ENCODE results near the gene STK17B. TPM values are rescaled to one million over a fixed set of nuclear protein-coding genes. Genes with fewer than 3 reads are reported as not detected.

STK17B gene
- total RNA-seq, 1 donor = 114 TPM

DNA sequence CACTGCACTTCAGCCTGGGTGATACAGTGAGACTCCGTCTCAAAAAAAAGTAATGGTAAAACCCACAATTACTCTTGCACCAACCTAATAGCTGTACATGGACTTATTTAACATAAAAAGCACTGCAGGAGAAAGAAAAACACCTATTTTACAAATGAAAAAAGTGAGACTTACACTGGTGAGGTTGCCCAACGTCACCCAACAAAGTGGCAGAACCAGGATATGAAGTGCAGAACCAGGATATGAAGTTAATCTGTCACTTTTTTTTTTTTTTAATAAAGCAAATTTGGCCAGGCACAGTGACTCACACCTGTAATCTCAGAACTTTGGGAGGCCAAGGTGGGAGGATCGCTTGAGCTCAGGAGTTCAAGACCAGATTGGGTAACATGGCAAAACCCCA, 13.5 kb upstream of the STK17B start:
- TF ChIP-seq, protein P1, sequence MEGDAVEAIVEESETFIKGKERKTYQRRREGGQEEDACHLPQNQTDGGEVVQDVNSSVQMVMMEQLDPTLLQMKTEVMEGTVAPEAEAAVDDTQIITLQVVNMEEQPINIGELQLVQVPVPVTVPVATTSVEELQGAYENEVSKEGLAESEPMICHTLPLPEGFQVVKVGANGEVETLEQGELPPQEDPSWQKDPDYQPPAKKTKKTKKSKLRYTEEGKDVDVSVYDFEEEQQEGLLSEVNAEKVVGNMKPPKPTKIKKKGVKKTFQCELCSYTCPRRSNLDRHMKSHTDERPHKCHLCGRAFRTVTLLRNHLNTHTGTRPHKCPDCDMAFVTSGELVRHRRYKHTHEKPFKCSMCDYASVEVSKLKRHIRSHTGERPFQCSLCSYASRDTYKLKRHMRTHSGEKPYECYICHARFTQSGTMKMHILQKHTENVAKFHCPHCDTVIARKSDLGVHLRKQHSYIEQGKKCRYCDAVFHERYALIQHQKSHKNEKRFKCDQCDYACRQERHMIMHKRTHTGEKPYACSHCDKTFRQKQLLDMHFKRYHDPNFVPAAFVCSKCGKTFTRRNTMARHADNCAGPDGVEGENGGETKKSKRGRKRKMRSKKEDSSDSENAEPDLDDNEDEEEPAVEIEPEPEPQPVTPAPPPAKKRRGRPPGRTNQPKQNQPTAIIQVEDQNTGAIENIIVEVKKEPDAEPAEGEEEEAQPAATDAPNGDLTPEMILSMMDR (IDR thresholded peaks at IDR 0.05; ENCODE audit: insufficient read depth, low read length) = no peak
- DNase-seq (ENCODE audit: low read depth) = no peak
- H3K4me3 ChIP-seq (ENCODE audit: low read depth, low read length) = no peak overlapping the region

DNA sequence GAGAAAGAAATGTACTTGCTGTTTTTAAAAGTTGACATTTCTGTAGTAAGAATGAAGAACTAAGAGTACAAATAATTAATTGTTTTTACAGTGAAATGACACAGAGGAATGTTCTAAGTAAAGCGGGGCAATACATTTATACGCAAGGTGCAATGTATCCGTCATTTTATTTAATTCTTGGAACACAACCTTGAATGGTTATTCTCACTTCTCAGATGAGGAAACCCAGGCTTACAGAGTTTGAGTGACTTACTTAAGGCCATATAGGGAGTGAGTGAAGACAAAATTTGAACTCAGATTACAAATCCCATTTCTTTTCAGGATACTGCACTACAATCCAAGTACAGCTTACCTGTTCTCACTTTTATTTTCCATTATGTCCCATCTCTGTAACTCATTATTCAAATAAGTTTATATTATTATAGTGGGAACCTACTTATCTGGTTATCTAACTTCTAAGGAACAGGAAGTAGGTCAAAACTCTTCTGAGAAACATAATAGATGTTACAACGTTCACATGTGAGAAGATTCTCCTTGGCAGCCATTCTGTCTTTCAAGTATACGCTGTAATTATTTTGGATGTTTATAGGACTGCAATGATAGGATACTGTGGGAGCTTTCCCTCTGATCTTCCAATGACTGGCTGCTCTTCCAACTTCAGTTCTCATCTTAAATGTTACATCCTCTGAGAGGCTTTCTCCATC, 12.3 kb upstream of the STK17B start:
- TF ChIP-seq, protein P1 (IDR thresholded peaks at IDR 0.05; ENCODE audit: insufficient read depth, low read length) = no peak
- no peak overlapping the region for H3K4me3 ChIP-seq (ENCODE audit: low read depth, low read length)
- no peak for DNase-seq (ENCODE audit: low read depth)

DNA sequence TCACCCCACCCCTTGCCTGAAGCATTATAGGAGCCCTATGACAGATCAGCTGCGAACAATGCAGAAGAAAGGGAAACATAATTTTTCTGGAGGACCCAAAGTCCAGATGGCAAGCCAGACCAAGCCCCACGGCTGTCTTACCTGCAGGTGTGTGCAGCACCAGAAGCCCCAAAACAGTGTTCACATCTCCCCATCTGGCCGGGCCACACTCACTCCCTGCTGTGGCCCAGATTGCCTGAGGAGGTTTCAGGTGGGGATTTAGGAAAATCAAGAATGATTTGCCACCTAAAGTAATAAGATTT, 11.7 kb upstream of the STK17B start:
- no peak for DNase-seq (ENCODE audit: low read depth)
- TF ChIP-seq, protein P1 (IDR thresholded peaks at IDR 0.05; ENCODE audit: insufficient read depth, low read length) = no peak
- H3K4me3 ChIP-seq (ENCODE audit: low read depth, low read length) = no peak overlapping the region

DNA sequence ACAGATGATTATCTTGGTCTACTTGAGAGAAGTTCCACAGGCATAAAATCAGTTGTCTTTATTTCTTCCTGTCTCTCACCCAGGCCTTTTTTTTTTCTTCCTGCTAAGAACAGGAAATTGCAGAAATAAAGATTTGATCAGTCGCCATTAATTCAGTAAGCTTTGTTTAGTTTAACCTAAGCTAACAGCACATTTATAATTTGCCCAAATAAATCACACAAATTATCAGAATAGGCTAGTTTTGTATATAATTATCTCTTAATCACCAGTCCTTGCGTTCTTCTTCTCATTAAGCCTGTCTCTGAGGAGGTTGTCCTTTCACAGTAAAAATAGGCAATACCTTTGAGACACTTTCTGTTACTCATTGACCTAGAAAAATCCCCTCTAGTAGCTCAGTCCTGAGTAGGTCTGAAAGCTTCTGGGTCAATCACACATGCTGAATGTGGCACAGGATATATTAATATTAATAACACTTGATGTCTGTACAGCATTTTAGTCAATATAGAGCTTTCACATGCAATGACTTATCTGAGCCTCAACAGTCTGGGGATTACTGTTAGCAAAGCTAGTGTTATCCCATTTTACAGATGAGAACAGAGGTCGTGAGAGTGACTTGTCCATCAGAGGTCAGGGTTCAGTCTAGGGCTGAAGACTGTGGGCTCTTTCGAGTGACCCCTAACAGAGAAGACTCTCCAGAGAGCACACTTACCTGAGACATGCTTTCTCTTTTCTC, 11.2 kb upstream of the STK17B start:
- TF ChIP-seq, protein P1 (IDR thresholded peaks at IDR 0.05; ENCODE audit: insufficient read depth, low read length) = no peak
- no peak overlapping the region for H3K4me3 ChIP-seq (ENCODE audit: low read depth, low read length)
- DNase-seq (ENCODE audit: low read depth) = no peak

DNA sequence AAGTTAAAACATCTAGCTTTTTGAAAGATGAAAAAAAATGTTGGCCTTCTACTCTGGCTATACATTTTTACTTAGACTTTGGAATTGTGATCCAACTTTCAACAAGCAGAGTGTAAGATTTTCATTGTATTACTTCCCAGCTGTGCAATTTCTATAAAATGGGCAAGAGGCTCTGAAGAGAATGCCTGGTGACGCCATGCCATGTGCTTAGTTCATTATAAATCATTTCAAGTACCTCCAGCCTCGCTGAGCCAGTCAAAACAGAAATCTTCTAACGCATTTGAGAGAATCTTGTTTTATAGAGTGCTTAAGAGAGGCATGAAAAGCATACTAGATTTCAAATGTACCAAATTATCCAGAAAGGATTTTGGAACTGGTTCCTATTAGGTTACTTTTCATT, 10.1 kb upstream of the STK17B start:
- DNase-seq (ENCODE audit: low read depth) = no peak
- TF ChIP-seq, protein P1 (IDR thresholded peaks at IDR 0.05; ENCODE audit: insufficient read depth, low read length) = no peak
- H3K4me3 ChIP-seq (ENCODE audit: low read depth, low read length) = no peak overlapping the region

DNA sequence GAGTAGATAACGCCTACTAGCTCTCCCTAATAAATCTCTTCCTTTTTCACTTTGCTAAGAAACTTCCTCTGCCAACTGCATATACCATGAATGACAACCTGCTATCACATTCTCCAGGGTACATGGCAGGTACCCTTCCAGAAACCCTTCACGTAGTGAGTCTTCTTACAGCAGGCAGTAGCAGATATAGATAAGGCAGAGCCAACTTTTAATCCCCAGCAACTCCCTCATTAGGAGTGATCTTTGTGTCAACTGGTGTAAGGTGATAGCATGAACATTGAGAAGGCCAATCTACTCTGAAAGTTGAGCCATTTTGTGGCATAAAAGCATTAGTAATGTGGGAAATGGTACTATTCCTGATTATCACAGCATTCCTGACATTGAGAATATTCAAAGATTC, 5.7 kb upstream of the STK17B start:
- no peak overlapping the region for H3K4me3 ChIP-seq (ENCODE audit: low read depth, low read length)
- TF ChIP-seq, protein P1 (IDR thresholded peaks at IDR 0.05; ENCODE audit: insufficient read depth, low read length) = no peak
- no peak for DNase-seq (ENCODE audit: low read depth)
